Cardiac fibroblast (primary cell): ENCODE data around the gene FAT2.

Experiments
- DNase-seq, 2 donors: peaks; one replicate each; pipeline versions ENCODE4 v3.0.0 to v3.0.0-alpha.2; 2010; ENCODE audit warnings: low read depth in 2 of 2
- H3K4me3 ChIP-seq, 2 donors: replicated peaks in 1 of 2; 1 replicate in 1 of 2; 2 replicates in 1 of 2; pipeline ENCODE4 v1.5.1; 2011; ENCODE audit warnings: low read depth in 2 of 2, low read length in 2 of 2, mild to moderate bottlenecking in 2 of 2, moderate library complexity in 1 of 2
- CTCF ChIP-seq: IDR thresholded peaks from one replicate; pipeline ENCODE4 v1.5.1; 2011; ENCODE audit warnings: low read depth, mild to moderate bottlenecking, low read length, inconsistent platforms

The FAT2 gene, protein sequence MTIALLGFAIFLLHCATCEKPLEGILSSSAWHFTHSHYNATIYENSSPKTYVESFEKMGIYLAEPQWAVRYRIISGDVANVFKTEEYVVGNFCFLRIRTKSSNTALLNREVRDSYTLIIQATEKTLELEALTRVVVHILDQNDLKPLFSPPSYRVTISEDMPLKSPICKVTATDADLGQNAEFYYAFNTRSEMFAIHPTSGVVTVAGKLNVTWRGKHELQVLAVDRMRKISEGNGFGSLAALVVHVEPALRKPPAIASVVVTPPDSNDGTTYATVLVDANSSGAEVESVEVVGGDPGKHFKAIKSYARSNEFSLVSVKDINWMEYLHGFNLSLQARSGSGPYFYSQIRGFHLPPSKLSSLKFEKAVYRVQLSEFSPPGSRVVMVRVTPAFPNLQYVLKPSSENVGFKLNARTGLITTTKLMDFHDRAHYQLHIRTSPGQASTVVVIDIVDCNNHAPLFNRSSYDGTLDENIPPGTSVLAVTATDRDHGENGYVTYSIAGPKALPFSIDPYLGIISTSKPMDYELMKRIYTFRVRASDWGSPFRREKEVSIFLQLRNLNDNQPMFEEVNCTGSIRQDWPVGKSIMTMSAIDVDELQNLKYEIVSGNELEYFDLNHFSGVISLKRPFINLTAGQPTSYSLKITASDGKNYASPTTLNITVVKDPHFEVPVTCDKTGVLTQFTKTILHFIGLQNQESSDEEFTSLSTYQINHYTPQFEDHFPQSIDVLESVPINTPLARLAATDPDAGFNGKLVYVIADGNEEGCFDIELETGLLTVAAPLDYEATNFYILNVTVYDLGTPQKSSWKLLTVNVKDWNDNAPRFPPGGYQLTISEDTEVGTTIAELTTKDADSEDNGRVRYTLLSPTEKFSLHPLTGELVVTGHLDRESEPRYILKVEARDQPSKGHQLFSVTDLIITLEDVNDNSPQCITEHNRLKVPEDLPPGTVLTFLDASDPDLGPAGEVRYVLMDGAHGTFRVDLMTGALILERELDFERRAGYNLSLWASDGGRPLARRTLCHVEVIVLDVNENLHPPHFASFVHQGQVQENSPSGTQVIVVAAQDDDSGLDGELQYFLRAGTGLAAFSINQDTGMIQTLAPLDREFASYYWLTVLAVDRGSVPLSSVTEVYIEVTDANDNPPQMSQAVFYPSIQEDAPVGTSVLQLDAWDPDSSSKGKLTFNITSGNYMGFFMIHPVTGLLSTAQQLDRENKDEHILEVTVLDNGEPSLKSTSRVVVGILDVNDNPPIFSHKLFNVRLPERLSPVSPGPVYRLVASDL (N-terminal part only)

GRCh38 chr5:151591144-151591819, at the start of gene FAT2:
Gene FAT2 (minus strand): TSS chr5:151591331. CDS start chr5:151568931, 22,400 bp downstream.
- no peak for TF ChIP-seq CTCF
- H3K4me3 ChIP-seq: no peak within 1 kb of the TSS
- DNase-seq: no peak

DNA sequence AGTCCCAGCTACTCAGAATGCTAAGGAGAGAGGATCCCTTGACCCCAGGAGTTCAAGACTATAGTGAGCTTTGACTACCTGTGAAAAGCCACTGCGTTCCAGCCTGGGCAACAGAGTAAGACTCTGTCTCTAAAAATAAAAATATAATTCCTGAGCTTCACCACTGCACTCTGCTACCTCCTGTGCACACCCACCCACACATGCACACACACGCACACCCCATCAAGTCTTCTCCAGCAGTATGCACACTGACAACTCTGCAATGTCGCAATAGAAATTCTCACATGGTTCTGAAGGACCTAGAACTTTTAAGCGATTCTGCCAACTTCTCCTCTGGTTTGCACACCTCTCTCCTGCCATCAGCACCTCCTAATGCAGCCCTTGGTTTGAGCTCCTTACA, 47.5 kb upstream of the FAT2 start:
- no peak overlapping the region for H3K4me3 ChIP-seq
- no peak for DNase-seq

GRCh38 chr5:151637676-151638075, 46.5 kb upstream of the FAT2 start:
- no peak overlapping the region for H3K4me3 ChIP-seq
- no peak for DNase-seq
- TF ChIP-seq CTCF: no peak

More for the DNA sequence above, 47.5 kb upstream of the FAT2 start:
- TF ChIP-seq CTCF: no peak

- no peak for DNase-seq
- H3K4me3 ChIP-seq: no peak overlapping the region
- TF ChIP-seq CTCF: no peak
Measured at GRCh38 chr5:151633892-151634291, 42.8 kb upstream of the FAT2 start.

DNA sequence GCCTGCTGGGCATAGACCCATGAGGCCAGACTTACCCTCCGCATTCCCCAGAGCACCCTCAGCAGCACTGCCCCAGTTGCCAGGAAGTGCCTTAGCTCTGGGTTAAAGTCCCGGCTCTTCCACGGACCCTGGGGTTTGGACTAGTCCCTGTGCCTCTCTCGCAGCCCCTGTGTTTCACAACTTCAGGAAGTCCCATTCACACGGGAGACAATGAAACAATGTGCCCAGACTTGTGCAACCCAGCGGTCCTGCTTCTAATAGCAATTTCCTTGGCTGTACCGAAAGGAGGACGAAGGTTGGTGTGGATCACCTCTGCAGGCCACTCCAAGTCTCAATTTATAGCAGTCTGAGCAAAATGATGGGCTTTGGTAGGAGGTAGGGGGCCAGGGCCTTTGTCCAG, 41.8 kb upstream of the FAT2 start:
- no peak for TF ChIP-seq CTCF
- H3K4me3 ChIP-seq: no peak overlapping the region
- no peak for DNase-seq

DNA sequence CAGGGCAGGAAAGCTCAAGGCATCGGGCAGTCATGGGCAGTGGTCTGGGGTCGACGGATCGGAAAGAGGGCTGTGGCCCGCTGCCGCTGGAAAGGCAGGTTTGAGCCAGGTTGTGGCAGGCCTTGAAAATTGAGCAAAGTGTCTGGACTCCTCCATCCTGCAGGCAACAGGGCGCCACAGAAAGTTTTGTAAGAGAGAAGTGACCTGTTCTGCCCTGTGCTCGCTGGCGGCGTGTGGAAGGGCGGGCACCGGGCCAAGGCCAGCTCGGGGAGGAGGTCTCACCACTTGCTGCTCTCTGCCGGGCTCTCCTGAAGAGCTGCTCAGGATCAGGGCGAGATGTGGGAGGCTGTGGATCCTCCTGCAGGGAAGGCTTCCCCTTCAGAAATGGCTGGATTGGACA, 41.4 kb upstream of the FAT2 start:
- no peak for TF ChIP-seq CTCF
- H3K4me3 ChIP-seq: no peak overlapping the region
- DNase-seq: peak in 1 of 2 donors; percentile 10
